Measurements from ENCODE around the gene PCDHGC5.
A peak's percentile ranks its signal among the peaks of the same experiment; 100 is the strongest.

The PCDHGC5 gene

GRCh38 chr5:141488591-141489561 is at the start of gene PCDHGC5:
PCDHGC5 (plus strand) TSS chr5:141489081; CDS start chr5:141489241, 160 bp downstream.
- DNase-seq: no peak

- DNase-seq: no peak
Measured at GRCh38 chr5:141439411-141440141, 49.3 kb upstream of the PCDHGC5 start.

GRCh38 chr5:141440341-141440740 is 48.5 kb upstream of the PCDHGC5 start:
- no peak for DNase-seq

- no peak for DNase-seq
Measured at GRCh38 chr5:141441571-141442170, 47.2 kb upstream of the PCDHGC5 start.

- no peak for DNase-seq
Measured at GRCh38 chr5:141465351-141465750, 23.5 kb upstream of the PCDHGC5 start.

GRCh38 chr5:141475625-141476131 is 13.2 kb upstream of the PCDHGC5 start, which contains the start of gene PCDHGC3:
PCDHGC3 (plus strand) TSS chr5:141475966; CDS start chr5:141476117, 151 bp downstream.
- peak; percentile 90 for DNase-seq

- DNase-seq: no peak
Measured at GRCh38 chr5:141476132-141476911, 12.6 kb upstream of the PCDHGC5 start.

GRCh38 chr5:141477044-141477575 is 11.8 kb upstream of the PCDHGC5 start:
- no peak for DNase-seq

GRCh38 chr5:141477815-141478214 is 11.1 kb upstream of the PCDHGC5 start:
- no peak for DNase-seq

- DNase-seq: no peak
Measured at GRCh38 chr5:141478321-141478945, 10.4 kb upstream of the PCDHGC5 start.

- no peak for DNase-seq
Measured at GRCh38 chr5:141479776-141480175, 9.1 kb upstream of the PCDHGC5 start.

- DNase-seq: no peak
Measured at GRCh38 chr5:141483902-141484301, 5.0 kb upstream of the PCDHGC5 start.

- DNase-seq: no peak
Measured at GRCh38 chr5:141484310-141484640, 4.6 kb upstream of the PCDHGC5 start.

- DNase-seq: no peak
Measured at GRCh38 chr5:141484641-141485311, 4.1 kb upstream of the PCDHGC5 start, which contains the start of gene PCDHGC4. PCDHGC4 (plus strand) TSS chr5:141485030; CDS start chr5:141485174, 144 bp downstream.

- no peak for DNase-seq
Measured at GRCh38 chr5:141485321-141486055, 3.4 kb upstream of the PCDHGC5 start.

GRCh38 chr5:141486091-141486490 is 2.8 kb upstream of the PCDHGC5 start:
- no peak for DNase-seq

GRCh38 chr5:141487131-141487530 is 1.8 kb upstream of the PCDHGC5 start:
- DNase-seq: no peak

- no peak for DNase-seq
Measured at GRCh38 chr5:141489841-141490240, 960 bp downstream of the PCDHGC5 start.

- no peak for DNase-seq
Measured at GRCh38 chr5:141490271-141490670, 1.4 kb downstream of the PCDHGC5 start.

- no peak for DNase-seq
Measured at GRCh38 chr5:141490771-141491170, 1.9 kb downstream of the PCDHGC5 start.
